ENCODE measurements around the gene LUZP1.

Gene LUZP1

DNA sequence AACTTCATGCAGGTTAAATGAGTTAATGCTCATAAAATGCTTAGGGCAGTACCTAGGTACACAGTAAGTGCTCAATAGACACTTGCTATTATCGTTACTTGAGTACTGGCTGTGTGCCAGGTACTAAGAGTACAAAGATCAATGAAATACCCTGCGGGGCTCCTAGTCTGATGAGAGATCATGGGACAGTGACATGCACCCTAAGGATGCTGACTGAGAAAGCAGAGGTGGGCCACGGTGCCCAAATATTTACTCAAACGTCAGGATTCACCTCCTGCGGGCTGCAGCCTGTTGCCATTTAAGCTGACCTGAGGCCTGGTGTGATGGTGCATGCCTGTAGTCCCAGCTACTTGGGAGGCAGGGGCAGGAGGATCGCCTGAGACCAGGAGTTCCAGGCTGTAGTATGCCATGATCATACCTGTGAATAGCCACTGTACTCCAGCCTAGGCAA is 19.8 kb upstream of the LUZP1 start:
- Histone ChIP-seq H3K36me3 (ENCODE audit: insufficient read depth, low read length) (no peaks in the 10 kb centered on the region), H3K4me1 (ENCODE audit: control insufficient read depth, insufficient read depth, low read length, unreplicated experiment) (peaks cover 9% of the 10 kb centered on the region), H2AFZ (ENCODE audit: low read length, unreplicated experiment) (no peak overlapping the region), H3K27me3 (ENCODE audit: insufficient read depth, low read length) (no peaks in the 10 kb centered on the region), H3K79me2 (ENCODE audit: control insufficient read depth, insufficient read depth, low read length, unreplicated experiment) (no peaks in the 10 kb centered on the region), H3K27ac (ENCODE audit: low read depth, low read length) (peak overlapping the region; percentile 59), H3K4me3 (ENCODE audit: low read depth, low read length) (no peak overlapping the region)

DNA sequence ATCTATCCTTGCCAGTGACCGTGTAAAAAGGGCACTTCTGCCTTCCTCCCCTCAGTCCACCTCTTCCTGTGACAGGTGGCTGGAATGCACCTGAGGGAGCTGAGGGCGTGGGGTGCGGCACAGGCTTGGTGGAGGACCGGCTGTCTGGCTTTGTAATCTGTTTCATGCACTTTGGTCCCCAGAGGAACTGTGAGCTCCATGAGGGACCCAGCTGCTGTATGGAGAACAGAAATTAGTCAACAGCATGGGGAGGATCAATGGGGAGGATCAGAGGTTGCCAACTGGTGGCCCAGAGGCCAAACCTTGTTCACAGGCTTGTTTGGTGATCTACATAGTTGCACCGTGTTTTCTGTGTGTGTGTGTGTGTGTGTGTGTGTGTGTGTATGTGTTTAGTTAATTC is 19.0 kb upstream of the LUZP1 start:
- Histone ChIP-seq H3K4me3 (ENCODE audit: low read depth, low read length) (no peak overlapping the region), H3K4me1 (ENCODE audit: control insufficient read depth, insufficient read depth, low read length, unreplicated experiment) (peaks cover 9% of the 10 kb centered on the region), H2AFZ (ENCODE audit: low read length, unreplicated experiment) (no peak overlapping the region), H3K27me3 (ENCODE audit: insufficient read depth, low read length) (no peaks in the 10 kb centered on the region), H3K36me3 (ENCODE audit: insufficient read depth, low read length) (no peaks in the 10 kb centered on the region), H3K27ac (ENCODE audit: low read depth, low read length) (peak overlapping the region; percentile 59; the same call in 1 of the 2 replicates), H3K79me2 (ENCODE audit: control insufficient read depth, insufficient read depth, low read length, unreplicated experiment) (no peaks in the 10 kb centered on the region)

DNA sequence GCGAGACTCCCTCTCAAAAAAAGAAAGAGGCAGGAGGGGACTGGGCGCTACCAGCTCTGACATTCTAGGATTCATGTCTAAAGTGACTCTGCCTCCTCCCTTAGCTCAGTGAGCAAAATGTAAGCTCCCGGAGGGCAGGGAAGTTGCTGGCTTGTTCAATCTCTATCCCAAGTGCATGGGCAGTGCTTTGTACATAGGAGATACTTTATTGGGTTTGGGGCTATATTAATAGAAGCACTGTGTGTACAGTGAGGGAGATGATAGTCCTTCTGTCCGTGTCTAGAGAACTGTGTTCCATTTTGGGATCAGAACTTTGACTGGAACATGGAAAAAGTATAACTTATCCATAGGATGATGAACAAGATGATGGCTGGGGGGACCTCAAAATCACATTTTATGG is 16.7 kb upstream of the LUZP1 start:
- H2AFZ ChIP-seq (ENCODE audit: low read length, unreplicated experiment): no peak overlapping the region
- no peak overlapping the region for H3K4me3 ChIP-seq (ENCODE audit: low read depth, low read length)
- H3K79me2 ChIP-seq (ENCODE audit: control insufficient read depth, insufficient read depth, low read length, unreplicated experiment): no peaks in the 10 kb centered on the region
- H3K36me3 ChIP-seq (ENCODE audit: insufficient read depth, low read length): no peaks in the 10 kb centered on the region
- H3K27ac ChIP-seq (ENCODE audit: low read depth, low read length): no peak overlapping the region
- H3K27me3 ChIP-seq (ENCODE audit: insufficient read depth, low read length): no peaks in the 10 kb centered on the region
- H3K4me1 ChIP-seq (ENCODE audit: control insufficient read depth, insufficient read depth, low read length, unreplicated experiment): peaks cover 9% of the 10 kb centered on the region

DNA sequence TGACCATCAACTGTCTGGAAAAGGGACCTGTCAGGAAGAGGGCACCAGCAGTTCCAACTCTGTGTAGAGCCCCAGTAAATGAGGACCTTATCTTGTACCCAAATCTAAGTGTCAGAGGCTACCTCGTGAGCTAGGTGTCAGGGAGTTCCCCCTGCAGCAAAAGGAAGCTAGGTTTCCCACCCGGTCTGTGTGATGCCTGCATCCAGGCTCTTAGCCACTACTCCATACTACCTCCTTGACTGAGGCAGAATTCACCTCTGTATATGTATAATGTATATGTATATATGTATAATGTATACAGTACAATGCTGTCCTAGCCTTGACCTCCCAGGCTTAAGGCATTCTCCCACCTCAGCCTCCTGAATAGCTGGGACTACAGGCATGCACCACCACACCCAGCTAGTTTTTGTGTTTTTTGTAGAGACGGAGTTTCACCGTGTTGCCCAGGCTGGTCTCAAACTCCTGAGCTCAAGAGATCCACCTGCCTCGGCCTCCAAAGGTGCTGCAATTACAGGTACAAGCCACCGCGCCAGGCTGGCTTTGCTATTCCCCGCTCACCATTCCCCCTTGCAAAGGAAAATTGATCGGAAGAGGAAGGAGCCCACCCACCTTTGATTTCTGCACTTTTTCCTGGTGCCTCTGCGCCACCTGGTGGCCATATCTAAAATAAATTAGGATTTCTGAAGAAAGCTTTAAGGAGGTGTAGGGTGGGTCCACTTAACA is 15.7 kb upstream of the LUZP1 start:
- Histone ChIP-seq H3K27me3 (ENCODE audit: insufficient read depth, low read length) (no peaks in the 10 kb centered on the region), H3K79me2 (ENCODE audit: control insufficient read depth, insufficient read depth, low read length, unreplicated experiment) (no peaks in the 10 kb centered on the region), H2AFZ (ENCODE audit: low read length, unreplicated experiment) (peak overlapping the region; percentile 80), H3K4me1 (ENCODE audit: control insufficient read depth, insufficient read depth, low read length, unreplicated experiment) (peaks cover 9% of the 10 kb centered on the region), H3K4me3 (ENCODE audit: low read depth, low read length) (peak overlapping the region; percentile 69), H3K27ac (ENCODE audit: low read depth, low read length) (no peak overlapping the region), H3K36me3 (ENCODE audit: insufficient read depth, low read length) (no peaks in the 10 kb centered on the region)

GRCh38 chr1:23179862-23180261 is 11.2 kb upstream of the LUZP1 start:
- no peaks in the 10 kb centered on the region for H3K79me2 ChIP-seq (ENCODE audit: control insufficient read depth, insufficient read depth, low read length, unreplicated experiment)
- H3K27me3 ChIP-seq (ENCODE audit: insufficient read depth, low read length): no peaks in the 10 kb centered on the region
- H2AFZ ChIP-seq (ENCODE audit: low read length, unreplicated experiment): no peak overlapping the region
- no peak overlapping the region for H3K27ac ChIP-seq (ENCODE audit: low read depth, low read length)
- no peak overlapping the region for H3K4me3 ChIP-seq (ENCODE audit: low read depth, low read length)
- H3K4me1 ChIP-seq (ENCODE audit: control insufficient read depth, insufficient read depth, low read length, unreplicated experiment): peaks cover 14% of the 10 kb centered on the region
- no peaks in the 10 kb centered on the region for H3K36me3 ChIP-seq (ENCODE audit: insufficient read depth, low read length)

DNA sequence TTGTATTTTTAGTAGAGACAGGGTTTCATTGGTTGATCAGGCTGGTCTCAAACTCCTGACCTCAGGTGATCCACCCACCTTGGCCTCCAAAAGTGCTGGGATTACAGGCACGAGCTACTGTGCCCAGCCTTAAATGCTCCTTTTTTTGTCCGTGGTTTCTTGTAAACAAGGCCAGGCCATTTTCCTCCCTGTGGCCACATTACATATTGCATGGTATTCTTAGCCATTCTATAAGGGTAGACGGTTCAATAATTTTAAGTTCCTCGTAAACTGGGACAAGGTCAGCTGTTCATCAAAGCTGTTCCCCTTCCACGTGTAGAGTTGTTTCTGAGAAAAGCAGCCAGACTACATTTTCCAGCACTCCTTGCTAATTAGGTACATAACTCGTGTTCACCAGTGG is 10.3 kb upstream of the LUZP1 start:
- Histone ChIP-seq H3K36me3 (ENCODE audit: insufficient read depth, low read length) (no peaks in the 10 kb centered on the region), H3K4me3 (ENCODE audit: low read depth, low read length) (no peak overlapping the region), H3K27me3 (ENCODE audit: insufficient read depth, low read length) (no peaks in the 10 kb centered on the region), H3K79me2 (ENCODE audit: control insufficient read depth, insufficient read depth, low read length, unreplicated experiment) (no peaks in the 10 kb centered on the region), H2AFZ (ENCODE audit: low read length, unreplicated experiment) (no peak overlapping the region), H3K27ac (ENCODE audit: low read depth, low read length) (no peak overlapping the region), H3K4me1 (ENCODE audit: control insufficient read depth, insufficient read depth, low read length, unreplicated experiment) (peaks cover 23% of the 10 kb centered on the region)

GRCh38 chr1:23178414-23178813 is 9.8 kb upstream of the LUZP1 start:
- peaks cover 23% of the 10 kb centered on the region for H3K4me1 ChIP-seq (ENCODE audit: control insufficient read depth, insufficient read depth, low read length, unreplicated experiment)
- H2AFZ ChIP-seq (ENCODE audit: low read length, unreplicated experiment): peak overlapping the region; percentile 55
- peak overlapping the region; percentile 68; the same call in 1 of the 2 replicates for H3K27ac ChIP-seq (ENCODE audit: low read depth, low read length)
- peak overlapping the region; percentile 83; the same call in 1 of the 2 replicates for H3K4me3 ChIP-seq (ENCODE audit: low read depth, low read length)
- H3K79me2 ChIP-seq (ENCODE audit: control insufficient read depth, insufficient read depth, low read length, unreplicated experiment): no peaks in the 10 kb centered on the region
- H3K27me3 ChIP-seq (ENCODE audit: insufficient read depth, low read length): no peaks in the 10 kb centered on the region
- H3K36me3 ChIP-seq (ENCODE audit: insufficient read depth, low read length): no peaks in the 10 kb centered on the region

DNA sequence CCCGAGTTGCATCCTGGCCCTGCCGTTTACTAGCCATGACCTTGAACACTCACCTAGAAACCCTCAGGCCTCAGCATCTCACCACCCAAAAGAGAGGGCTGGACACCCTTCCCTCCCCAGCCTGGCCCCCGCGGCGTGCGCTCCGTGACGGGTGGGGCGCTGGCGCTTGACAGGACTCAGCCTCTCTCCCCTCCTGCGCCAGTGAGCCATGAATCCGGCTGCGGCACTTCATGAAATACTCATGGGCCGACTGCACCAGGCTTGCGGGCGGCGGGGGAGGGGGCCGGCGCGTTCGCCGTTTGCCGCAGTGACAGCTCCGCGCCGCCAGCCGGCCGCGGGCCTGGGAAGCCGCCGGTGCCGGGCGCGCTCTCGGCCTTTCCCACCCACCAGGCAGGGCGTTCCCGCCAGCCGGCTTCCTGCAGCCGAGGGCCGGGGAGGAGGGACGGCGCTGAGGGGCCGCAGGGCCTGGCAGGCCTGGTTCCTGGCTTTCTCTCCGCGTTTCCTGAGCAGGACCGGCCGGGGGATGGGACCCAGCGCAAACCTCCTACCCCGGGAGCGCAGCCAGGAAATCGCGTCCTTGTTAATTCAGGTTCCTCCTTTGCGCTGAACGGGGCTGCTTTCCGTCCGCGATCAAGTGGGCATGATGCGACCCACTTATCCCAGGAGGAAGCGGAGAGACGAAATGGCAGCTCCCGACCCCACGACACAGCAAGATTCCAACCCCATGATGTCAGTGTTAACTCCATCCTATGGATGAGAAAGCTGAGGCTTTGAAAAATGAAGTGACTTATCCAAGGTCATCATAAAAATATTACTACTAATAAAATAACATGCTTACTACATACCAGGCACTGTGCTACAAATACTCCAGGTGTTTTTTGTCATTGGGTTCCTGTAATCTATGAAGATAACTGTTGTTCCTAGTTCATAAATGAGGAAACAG is 9.1 kb upstream of the LUZP1 start:
- Histone ChIP-seq H3K4me1 (ENCODE audit: control insufficient read depth, insufficient read depth, low read length, unreplicated experiment) (peaks cover 23% of the 10 kb centered on the region), H3K27me3 (ENCODE audit: insufficient read depth, low read length) (no peaks in the 10 kb centered on the region), H3K4me3 (ENCODE audit: low read depth, low read length) (peak overlapping the region; percentile 83), H3K36me3 (ENCODE audit: insufficient read depth, low read length) (no peaks in the 10 kb centered on the region), H2AFZ (ENCODE audit: low read length, unreplicated experiment) (peak overlapping the region; percentile 91), H3K79me2 (ENCODE audit: control insufficient read depth, insufficient read depth, low read length, unreplicated experiment) (no peaks in the 10 kb centered on the region), H3K27ac (ENCODE audit: low read depth, low read length) (peak overlapping the region; percentile 68)

GRCh38 chr1:23177031-23177430 is 8.4 kb upstream of the LUZP1 start:
- no peaks in the 10 kb centered on the region for H3K27me3 ChIP-seq (ENCODE audit: insufficient read depth, low read length)
- H3K36me3 ChIP-seq (ENCODE audit: insufficient read depth, low read length): no peaks in the 10 kb centered on the region
- H3K4me3 ChIP-seq (ENCODE audit: low read depth, low read length): peak overlapping the region; percentile 83
- H2AFZ ChIP-seq (ENCODE audit: low read length, unreplicated experiment): peak overlapping the region; percentile 91
- peaks cover 23% of the 10 kb centered on the region for H3K4me1 ChIP-seq (ENCODE audit: control insufficient read depth, insufficient read depth, low read length, unreplicated experiment)
- no peaks in the 10 kb centered on the region for H3K79me2 ChIP-seq (ENCODE audit: control insufficient read depth, insufficient read depth, low read length, unreplicated experiment)
- peak overlapping the region; percentile 68; the same call in 1 of the 2 replicates for H3K27ac ChIP-seq (ENCODE audit: low read depth, low read length)

DNA sequence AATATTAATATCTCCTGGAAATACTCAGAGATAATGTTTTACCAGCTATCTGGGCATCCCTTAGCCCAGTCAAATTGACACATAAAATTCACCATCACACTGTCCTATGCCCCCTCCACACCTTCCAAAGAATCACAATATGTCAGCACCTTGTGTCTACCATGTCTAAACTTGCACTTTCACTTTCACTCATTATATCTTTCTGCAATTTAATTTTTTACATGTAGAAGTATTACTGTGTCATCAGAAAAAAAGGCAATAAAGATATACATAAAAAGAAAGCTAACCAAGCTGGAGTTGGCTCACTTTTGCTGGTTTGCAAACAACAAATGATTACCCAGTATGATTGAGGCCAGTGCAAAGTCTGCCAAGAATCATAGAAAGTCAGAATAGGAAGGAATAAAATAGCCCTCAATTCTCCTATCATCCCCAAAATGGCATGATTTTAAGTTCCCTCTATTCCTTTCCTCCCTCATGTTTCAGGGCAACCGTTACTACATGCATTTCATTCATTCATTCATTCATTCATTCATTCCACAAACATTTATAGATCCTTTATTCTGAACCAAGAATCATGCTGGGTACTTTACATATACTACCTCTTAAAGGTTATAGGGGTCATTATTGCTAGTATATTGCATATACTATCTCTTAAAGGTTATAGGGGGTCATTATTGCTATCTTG is 5.9 kb upstream of the LUZP1 start:
- Histone ChIP-seq H2AFZ (ENCODE audit: low read length, unreplicated experiment) (peak overlapping the region; percentile 66), H3K27ac (ENCODE audit: low read depth, low read length) (no peak overlapping the region), H3K79me2 (ENCODE audit: control insufficient read depth, insufficient read depth, low read length, unreplicated experiment) (no peaks in the 10 kb centered on the region), H3K27me3 (ENCODE audit: insufficient read depth, low read length) (no peaks in the 10 kb centered on the region), H3K4me3 (ENCODE audit: low read depth, low read length) (peak overlapping the region; percentile 20; the same call in 1 of the 2 replicates), H3K36me3 (ENCODE audit: insufficient read depth, low read length) (no peaks in the 10 kb centered on the region), H3K4me1 (ENCODE audit: control insufficient read depth, insufficient read depth, low read length, unreplicated experiment) (peaks cover 32% of the 10 kb centered on the region)
